ENCODE data around the gene NDUFA5. TPM values are rescaled to one million over a fixed set of nuclear protein-coding genes. Genes with fewer than 3 reads are reported as not detected.

The NDUFA5 gene
- total RNA-seq, 2 donors from 2014 or later = 48.6 to 52.3 TPM

- no peaks in the 10 kb centered on the region for H3K36me3 ChIP-seq (ENCODE audit: control insufficient read depth, insufficient read depth, low read length)
- no peaks in the 10 kb centered on the region for H3K4me1 ChIP-seq (ENCODE audit: control insufficient read depth, insufficient read depth, low read length)
- no peaks in the 10 kb centered on the region for H3K36me3 Mint-ChIP-seq (ENCODE audit: low read depth)
- no peaks in the 10 kb centered on the region for H3K9me3 ChIP-seq (ENCODE audit: control insufficient read depth, low read length)
- no peak within 1 kb of the TSS for H3K27ac Mint-ChIP-seq
- H3K9ac ChIP-seq (ENCODE audit: extremely low read depth, low read length, poor library complexity, severe bottlenecking) = no peak within 1 kb of the TSS
- TF ChIP-seq, protein P1, sequence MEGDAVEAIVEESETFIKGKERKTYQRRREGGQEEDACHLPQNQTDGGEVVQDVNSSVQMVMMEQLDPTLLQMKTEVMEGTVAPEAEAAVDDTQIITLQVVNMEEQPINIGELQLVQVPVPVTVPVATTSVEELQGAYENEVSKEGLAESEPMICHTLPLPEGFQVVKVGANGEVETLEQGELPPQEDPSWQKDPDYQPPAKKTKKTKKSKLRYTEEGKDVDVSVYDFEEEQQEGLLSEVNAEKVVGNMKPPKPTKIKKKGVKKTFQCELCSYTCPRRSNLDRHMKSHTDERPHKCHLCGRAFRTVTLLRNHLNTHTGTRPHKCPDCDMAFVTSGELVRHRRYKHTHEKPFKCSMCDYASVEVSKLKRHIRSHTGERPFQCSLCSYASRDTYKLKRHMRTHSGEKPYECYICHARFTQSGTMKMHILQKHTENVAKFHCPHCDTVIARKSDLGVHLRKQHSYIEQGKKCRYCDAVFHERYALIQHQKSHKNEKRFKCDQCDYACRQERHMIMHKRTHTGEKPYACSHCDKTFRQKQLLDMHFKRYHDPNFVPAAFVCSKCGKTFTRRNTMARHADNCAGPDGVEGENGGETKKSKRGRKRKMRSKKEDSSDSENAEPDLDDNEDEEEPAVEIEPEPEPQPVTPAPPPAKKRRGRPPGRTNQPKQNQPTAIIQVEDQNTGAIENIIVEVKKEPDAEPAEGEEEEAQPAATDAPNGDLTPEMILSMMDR (conservative IDR thresholded peaks at IDR 0.05) = no peak
- DNase-seq = no peak
- no peak within 1 kb of the TSS for H3K27ac ChIP-seq (ENCODE audit: low read depth, low read length)
- no peaks in the 10 kb centered on the region for H3K9me3 Mint-ChIP-seq
- H3K27me3 Mint-ChIP-seq (ENCODE audit: insufficient read depth) = no peaks in the 10 kb centered on the region
- no peak within 1 kb of the TSS for H3K4me3 Mint-ChIP-seq
- 88 to 92% methylated on average over 1 to 4 of the region's 4 CpGs for WGBS, 2 experiments (ENCODE audit: insufficient coverage in 1 of 2, insufficient read length in 1 of 2)
- no peaks in the 10 kb centered on the region for H3K27me3 ChIP-seq (ENCODE audit: control insufficient read depth, insufficient read depth, low read length, poor library complexity, severe bottlenecking)
- peaks cover 4% of the 10 kb centered on the region for H3K4me1 Mint-ChIP-seq
- H3K4me3 ChIP-seq (ENCODE audit: low read length) = no peak within 1 kb of the TSS
Observed at GRCh38 chr7:123601530-123601929, 43.9 kb upstream of the NDUFA5 start, which contains the start of gene ASB15. TSS of gene ASB15 (plus strand) at chr7:123601821. CDS start at chr7:123614503, 12,682 bp downstream.

GRCh38 chr7:123600876-123601275 is 43.3 kb upstream of the NDUFA5 start:
- no peak for DNase-seq
- Histone ChIP-seq H3K9me3 (ENCODE audit: control insufficient read depth, low read length) (no peaks in the 10 kb centered on the region), H3K9ac (ENCODE audit: extremely low read depth, low read length, poor library complexity, severe bottlenecking) (no peak overlapping the region), H3K36me3 (ENCODE audit: control insufficient read depth, insufficient read depth, low read length) (no peaks in the 10 kb centered on the region), H3K27ac (ENCODE audit: low read depth, low read length) (no peak overlapping the region), H3K4me1 (ENCODE audit: control insufficient read depth, insufficient read depth, low read length) (no peaks in the 10 kb centered on the region), H3K4me3 (ENCODE audit: low read length) (no peak overlapping the region), H3K27me3 (ENCODE audit: control insufficient read depth, insufficient read depth, low read length, poor library complexity, severe bottlenecking) (no peaks in the 10 kb centered on the region)
- no peaks in the 10 kb centered on the region for H3K36me3 Mint-ChIP-seq (ENCODE audit: low read depth)
- H3K9me3 Mint-ChIP-seq = no peaks in the 10 kb centered on the region
- peaks cover 4% of the 10 kb centered on the region for H3K4me1 Mint-ChIP-seq
- WGBS, 2 experiments (ENCODE audit: insufficient coverage in 1 of 2, insufficient read length in 1 of 2) = 79 to 93% methylated on average over 2 to 3 of the region's 3 CpGs
- no peak overlapping the region for H3K27ac Mint-ChIP-seq
- H3K4me3 Mint-ChIP-seq = no peak overlapping the region
- TF ChIP-seq, protein P1 (conservative IDR thresholded peaks at IDR 0.05) = no peak
- H3K27me3 Mint-ChIP-seq (ENCODE audit: insufficient read depth) = no peaks in the 10 kb centered on the region

- H3K9me3 ChIP-seq (ENCODE audit: control insufficient read depth, low read length) = no peaks in the 10 kb centered on the region
- no peaks in the 10 kb centered on the region for H3K27me3 ChIP-seq (ENCODE audit: control insufficient read depth, insufficient read depth, low read length, poor library complexity, severe bottlenecking)
- H3K4me1 Mint-ChIP-seq = peaks cover 11% of the 10 kb centered on the region
- TF ChIP-seq, protein P1 (conservative IDR thresholded peaks at IDR 0.05) = no peak
- no peaks in the 10 kb centered on the region for H3K36me3 ChIP-seq (ENCODE audit: control insufficient read depth, insufficient read depth, low read length)
- H3K4me3 ChIP-seq (ENCODE audit: low read length) = no peak overlapping the region
- no peak for DNase-seq
- WGBS, 2 experiments (ENCODE audit: insufficient coverage in 1 of 2, insufficient read length in 1 of 2) = 83% methylated on average over 1 of the region's 2 CpGs; no CpG with 5 or more reads in 1 of the 2 experiments
- H3K36me3 Mint-ChIP-seq (ENCODE audit: low read depth) = no peaks in the 10 kb centered on the region
- H3K4me3 Mint-ChIP-seq = no peak overlapping the region
- no peak overlapping the region for H3K9ac ChIP-seq (ENCODE audit: extremely low read depth, low read length, poor library complexity, severe bottlenecking)
- H3K27ac ChIP-seq (ENCODE audit: low read depth, low read length) = no peak overlapping the region
- no peaks in the 10 kb centered on the region for H3K27me3 Mint-ChIP-seq (ENCODE audit: insufficient read depth)
- no peaks in the 10 kb centered on the region for H3K9me3 Mint-ChIP-seq
- H3K27ac Mint-ChIP-seq = no peak overlapping the region
- no peaks in the 10 kb centered on the region for H3K4me1 ChIP-seq (ENCODE audit: control insufficient read depth, insufficient read depth, low read length)
Observed at GRCh38 chr7:123599766-123600165, 42.1 kb upstream of the NDUFA5 start.
